CD14-positive monocyte (primary cell): ENCODE data around the gene SH2D3C. TPM values are rescaled to one million over a fixed set of nuclear protein-coding genes. Genes with fewer than 3 reads are reported as not detected.

ENCODE experiments used
- DNase-seq, 3 donors: peaks; one replicate each; pipeline ENCODE4 v3.0.0-alpha.2; 2011 to 2022
- H2AFZ ChIP-seq: 2 replicates; pipeline ENCODE4 v1.6.0; 2012; ENCODE audit warnings: mild to moderate bottlenecking, low read depth, low read length, inconsistent platforms; ENCODE audit not compliant: insufficient read depth, poor library complexity, severe bottlenecking
- H3K27ac ChIP-seq, 2 donors: 1 replicate in 1 of 2; 2 replicates in 1 of 2; pipeline ENCODE4 v1.5.1; 2012 to 2013; ENCODE audit warnings: low read length in 2 of 2, control low read depth in 1 of 2, inconsistent platforms in 1 of 2, low read depth in 1 of 2, mild to moderate bottlenecking in 1 of 2
- H3K27me3 ChIP-seq, 2 donors: one replicate each; pipeline versions ENCODE4 v1.6.0 to v1.6.1; 2011 to 2013; ENCODE audit warnings: low read length in 2 of 2; ENCODE audit not compliant: control insufficient read depth in 2 of 2, insufficient read depth in 2 of 2
- H3K36me3 ChIP-seq, 2 donors: replicated peaks in 1 of 2; 1 replicate in 1 of 2; 2 replicates in 1 of 2; pipeline versions ENCODE4 v1.5.1 to v1.6.1; 2012 to 2013; ENCODE audit warnings: low read length in 2 of 2, control low read depth in 1 of 2, inconsistent platforms in 1 of 2, mild to moderate bottlenecking in 1 of 2; ENCODE audit not compliant: insufficient read depth in 2 of 2, control insufficient read depth in 1 of 2
- H3K4me1 ChIP-seq, 2 donors: 1 replicate in 1 of 2; 2 replicates in 1 of 2; pipeline versions ENCODE4 v1.5.1 to v1.6.1; 2012 to 2013; ENCODE audit warnings: low read length in 2 of 2, control low read depth in 1 of 2, inconsistent platforms in 1 of 2, mild to moderate bottlenecking in 1 of 2, moderate library complexity in 1 of 2; ENCODE audit not compliant: insufficient read depth in 2 of 2, control insufficient read depth in 1 of 2
- H3K4me2 ChIP-seq: replicated peaks from 2 replicates; pipeline ENCODE3; 2012; ENCODE audit warnings: low read length, moderate library complexity, mild to moderate bottlenecking; ENCODE audit not compliant: poor library complexity, severe bottlenecking; ENCODE audit errors: extremely low read depth
- H3K4me3 ChIP-seq, 3 experiments: fragments of 200-600 bp in 1 of 3; sonication (generic) in 1 of 3; replicated peaks in 1 of 3; 1 replicate in 2 of 3; 2 replicates in 1 of 3; pipeline ENCODE4 v1.5.1; 2011 to 2013; ENCODE audit warnings: low read length in 3 of 3, mild to moderate bottlenecking in 3 of 3, control low read depth in 2 of 3, low read depth in 2 of 3, inconsistent platforms in 1 of 3, moderate library complexity in 1 of 3
- H3K79me2 ChIP-seq: 2 replicates; pipeline ENCODE4 v1.6.0; 2012; ENCODE audit warnings: mild to moderate bottlenecking, control low read depth, inconsistent platforms, low read length, moderate library complexity; ENCODE audit not compliant: insufficient read depth
- H3K9ac ChIP-seq: 2 replicates; pipeline ENCODE4 v1.6.0; 2017; ENCODE audit warnings: low read length, mild to moderate bottlenecking; ENCODE audit not compliant: insufficient read depth, poor library complexity, severe bottlenecking
- H3K9me3 ChIP-seq, 2 donors: replicated peaks in 1 of 2; 1 replicate in 1 of 2; 2 replicates in 1 of 2; pipeline versions ENCODE4 v1.5.1 to v1.6.1; 2012 to 2013; ENCODE audit warnings: low read length in 2 of 2, control low read depth in 1 of 2; ENCODE audit not compliant: control insufficient read depth in 1 of 2, insufficient read depth in 1 of 2
- H4K20me1 ChIP-seq: 2 replicates; pipeline ENCODE4 v1.6.0; 2012; ENCODE audit warnings: mild to moderate bottlenecking, low read length, control low read depth, moderate library complexity; ENCODE audit not compliant: insufficient read depth
- H3K27ac Mint-ChIP-seq, 7 donors: one replicate each; pipeline ENCODE4 v1.8.0; 2020; ENCODE audit warnings: mild to moderate bottlenecking in 7 of 7, mixed read lengths in 7 of 7, moderate library complexity in 6 of 7, inconsistent platforms in 2 of 7
- H3K27me3 Mint-ChIP-seq, 3 donors: one replicate each; pipeline ENCODE4 v1.8.0; 2021 to 2022; ENCODE audit warnings: low read depth in 3 of 3, mild to moderate bottlenecking in 3 of 3, mixed read lengths in 3 of 3, moderate library complexity in 3 of 3, inconsistent platforms in 1 of 3
- H3K36me3 Mint-ChIP-seq, 2 donors: one replicate each; pipeline ENCODE4 v1.8.0; 2020; ENCODE audit warnings: mixed read lengths in 2 of 2, inconsistent platforms in 1 of 2, mild to moderate bottlenecking in 1 of 2
- H3K4me1 Mint-ChIP-seq: one replicate; pipeline ENCODE4 v1.8.0; 2020; ENCODE audit warnings: mild to moderate bottlenecking, mixed read lengths
- H3K4me3 Mint-ChIP-seq, 2 donors: one replicate each; pipeline ENCODE4 v1.8.0; 2020; ENCODE audit warnings: mild to moderate bottlenecking in 2 of 2, mixed read lengths in 2 of 2, moderate library complexity in 1 of 2
- H3K9me3 Mint-ChIP-seq, 7 donors: one replicate each; pipeline ENCODE4 v1.8.0; 2020 to 2022; ENCODE audit warnings: mixed read lengths in 7 of 7, mild to moderate bottlenecking in 6 of 7, moderate library complexity in 6 of 7, inconsistent platforms in 2 of 7
- CTCF ChIP-seq: fragments of 200-600 bp; IDR thresholded peaks from one replicate; pipeline ENCODE4 v1.8.0; 2022; ENCODE audit warnings: antibody characterized with exemption, mild to moderate bottlenecking
- WGBS: methylation state at CpG from one replicate; pipeline ENCODE4 v1.1.5; 2013; ENCODE audit warnings: missing lambda C conversion rate; ENCODE audit not compliant: insufficient coverage; 5-methylcytosine and 5-hydroxymethylcytosine counted together
- intact Hi-C, 2 donors: fragments of 100-400 bp; cut with micrococcal nuclease; formaldehyde crosslinking; loops; one replicate each; pipeline versions ENCODE4 v1.15.0 to v1.15.1; 2023
- polyA plus RNA-seq, 3 donors: library from polyadenylated mRNA; depleted of rRNA in 1 of 3; unstranded in 2 of 3; stranded (reverse) in 1 of 3; fragments of 300-500 nt in 2 of 3; fragments of >200 nt in 1 of 3; fragmentation: Illumina TruSeq in 2 of 3; gene quantifications; 1 replicate in 2 of 3; 2 replicates in 1 of 3; pipeline ENCODE4 v1.2.3, GENCODE V29; 2012 to 2021

The SH2D3C gene
- polyA plus RNA-seq, 3 donors: 11.5 to 47.3 (median 20.5) TPM

- no peaks in the 10 kb centered on the region for H3K9me3 ChIP-seq
- no peak overlapping the region for H3K27ac Mint-ChIP-seq
- no peak overlapping the region for H2AFZ ChIP-seq
- peaks cover 3 to 13% of the 10 kb centered on the region in 2 donors for H3K4me1 ChIP-seq
- no peak overlapping the region for H3K9ac ChIP-seq
- no peak overlapping the region for H3K4me2 ChIP-seq
- no peak for DNase-seq
- no peak for TF ChIP-seq CTCF
- peaks cover 4 to 10% (median 5%) of the 10 kb centered on the region in 3 donors for H3K27me3 Mint-ChIP-seq
- H3K27ac ChIP-seq: no peak overlapping the region
- WGBS: 85% methylated on average over 23 of the region's 23 CpGs
- no peaks in the 10 kb centered on the region for H3K36me3 ChIP-seq
- intact Hi-C loops: loop anchor here in 1 of 2 donors (10.0 kb wide), 1 partner anchor 109 kb away; the partner anchor contains the start of gene STXBP1
- H3K9me3 Mint-ChIP-seq: peaks cover 0 to 2% (median 0%) of the 10 kb centered on the region in 7 donors
- H3K27me3 ChIP-seq: no peaks in the 10 kb centered on the region
- no peak overlapping the region for H3K4me3 Mint-ChIP-seq
- H3K36me3 Mint-ChIP-seq: no peaks in the 10 kb centered on the region
- H4K20me1 ChIP-seq: no peaks in the 10 kb centered on the region
- H3K4me3 ChIP-seq: no peak overlapping the region
- H3K4me1 Mint-ChIP-seq: peaks cover 11% of the 10 kb centered on the region
- H3K79me2 ChIP-seq: no peaks in the 10 kb centered on the region
Measured at GRCh38 chr9:127724012-127724411, 54.5 kb downstream of the SH2D3C start.

GRCh38 chr9:127723444-127723843 is 55.0 kb downstream of the SH2D3C start:
- no peaks in the 10 kb centered on the region for H4K20me1 ChIP-seq
- no peaks in the 10 kb centered on the region for H3K36me3 Mint-ChIP-seq
- no peak overlapping the region for H3K4me2 ChIP-seq
- TF ChIP-seq CTCF: no peak
- no peaks in the 10 kb centered on the region for H3K79me2 ChIP-seq
- no peak overlapping the region for H3K4me3 ChIP-seq
- intact Hi-C loops: loop anchor here in 1 of 2 donors (10.0 kb wide), 1 partner anchor 109 kb away; the partner anchor contains the start of gene STXBP1
- no peak overlapping the region for H3K27ac Mint-ChIP-seq
- peaks cover 5 to 10% (median 5%) of the 10 kb centered on the region in 3 donors for H3K27me3 Mint-ChIP-seq
- H3K9me3 Mint-ChIP-seq: peaks cover 0 to 2% (median 0%) of the 10 kb centered on the region in 7 donors
- H3K9ac ChIP-seq: no peak overlapping the region
- no peaks in the 10 kb centered on the region for H3K9me3 ChIP-seq
- WGBS: 100% methylated on average over 3 of the region's 5 CpGs
- no peaks in the 10 kb centered on the region for H3K27me3 ChIP-seq
- no peaks in the 10 kb centered on the region for H3K36me3 ChIP-seq
- H3K4me1 ChIP-seq: peaks cover 3 to 13% of the 10 kb centered on the region in 2 donors
- peaks cover 11% of the 10 kb centered on the region for H3K4me1 Mint-ChIP-seq
- H3K4me3 Mint-ChIP-seq: no peak overlapping the region
- no peak overlapping the region for H3K27ac ChIP-seq
- no peak for DNase-seq
- H2AFZ ChIP-seq: no peak overlapping the region
